ENCODE data around the gene BICDL1. TPM values are rescaled to one million over a fixed set of nuclear protein-coding genes. Genes with fewer than 3 reads are reported as not detected.
A peak's percentile ranks its signal among the peaks of the same experiment; 100 is the strongest.
"Not testable (repeated sequence)": the region's sequence is repeated elsewhere in the genome, so short reads cannot be mapped to it uniquely, and the experiment has no call there.

The BICDL1 gene
- total RNA-seq, 4 donors from 2014 or later: 9.1 to 17.3 (median 12.0) TPM

GRCh38 chr12:120007272-120007671 is 18.2 kb downstream of the BICDL1 start:
- H3K4me3 ChIP-seq: no peak overlapping the region
- DNase-seq: peak in 2 of 3 donors; percentile 61 to 76
- TF ChIP-seq, protein P1, sequence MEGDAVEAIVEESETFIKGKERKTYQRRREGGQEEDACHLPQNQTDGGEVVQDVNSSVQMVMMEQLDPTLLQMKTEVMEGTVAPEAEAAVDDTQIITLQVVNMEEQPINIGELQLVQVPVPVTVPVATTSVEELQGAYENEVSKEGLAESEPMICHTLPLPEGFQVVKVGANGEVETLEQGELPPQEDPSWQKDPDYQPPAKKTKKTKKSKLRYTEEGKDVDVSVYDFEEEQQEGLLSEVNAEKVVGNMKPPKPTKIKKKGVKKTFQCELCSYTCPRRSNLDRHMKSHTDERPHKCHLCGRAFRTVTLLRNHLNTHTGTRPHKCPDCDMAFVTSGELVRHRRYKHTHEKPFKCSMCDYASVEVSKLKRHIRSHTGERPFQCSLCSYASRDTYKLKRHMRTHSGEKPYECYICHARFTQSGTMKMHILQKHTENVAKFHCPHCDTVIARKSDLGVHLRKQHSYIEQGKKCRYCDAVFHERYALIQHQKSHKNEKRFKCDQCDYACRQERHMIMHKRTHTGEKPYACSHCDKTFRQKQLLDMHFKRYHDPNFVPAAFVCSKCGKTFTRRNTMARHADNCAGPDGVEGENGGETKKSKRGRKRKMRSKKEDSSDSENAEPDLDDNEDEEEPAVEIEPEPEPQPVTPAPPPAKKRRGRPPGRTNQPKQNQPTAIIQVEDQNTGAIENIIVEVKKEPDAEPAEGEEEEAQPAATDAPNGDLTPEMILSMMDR (IDR thresholded peaks at IDR 0.05): no peak
- TF ChIP-seq POLR2A (IDR thresholded peaks at IDR 0.05): no peak
- H3K36me3 ChIP-seq: no peaks in the 10 kb centered on the region
- H3K27me3 ChIP-seq: no peaks in the 10 kb centered on the region
- H3K9me3 ChIP-seq: no peaks in the 10 kb centered on the region
- peak overlapping the region in 3 of 4 donors; percentile 26 to 53 (median 37) for H3K27ac ChIP-seq
- no peaks in the 10 kb centered on the region for H3K4me1 ChIP-seq

DNA sequence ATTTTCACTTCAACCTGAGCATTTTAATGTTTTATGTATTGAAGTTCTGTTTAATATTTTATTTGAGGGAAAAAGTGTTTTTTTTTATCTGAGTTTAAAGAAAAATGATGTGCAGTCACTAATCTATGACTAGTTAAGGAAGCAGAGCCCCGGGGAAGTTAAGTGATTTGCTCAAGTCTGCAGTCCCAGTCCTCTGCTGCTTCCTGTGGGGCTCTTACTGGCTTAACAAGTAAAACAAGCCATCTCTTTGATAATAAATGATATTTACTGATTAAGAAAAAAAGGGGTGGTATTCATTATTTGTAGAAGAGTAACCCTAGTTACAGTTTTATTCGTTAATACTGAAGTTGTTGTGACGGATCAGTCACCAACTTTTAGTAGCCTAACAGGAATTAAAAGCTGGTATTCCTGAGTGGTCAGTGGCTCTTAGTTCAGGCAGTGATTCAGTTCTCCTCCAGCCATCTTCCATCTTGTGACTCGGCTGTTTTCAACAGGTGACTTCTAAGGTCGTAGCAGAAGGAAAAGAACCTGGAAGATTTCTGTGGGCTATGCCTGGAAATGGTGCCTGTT is 21.7 kb downstream of the BICDL1 start:
- Histone ChIP-seq H3K36me3 (no peaks in the 10 kb centered on the region), H3K27me3 (no peaks in the 10 kb centered on the region), H3K9me3 (no peaks in the 10 kb centered on the region), H3K27ac (no peak overlapping the region), H3K4me1 (no peaks in the 10 kb centered on the region), H3K4me3 (no peak overlapping the region)
- TF ChIP-seq, protein P1 (IDR thresholded peaks at IDR 0.05): no peak
- no peak for TF ChIP-seq POLR2A (IDR thresholded peaks at IDR 0.05)
- peak in 1 of 3 donors; percentile 45 for DNase-seq

- TF ChIP-seq, protein P1 (IDR thresholded peaks at IDR 0.05): no peak
- TF ChIP-seq POLR2A (IDR thresholded peaks at IDR 0.05): no peak
- Histone ChIP-seq H3K9me3 (no peaks in the 10 kb centered on the region), H3K4me3 (no peak overlapping the region), H3K27me3 (no peaks in the 10 kb centered on the region), H3K27ac (peak overlapping the region in 1 of 4 donors; percentile 62), H3K36me3 (no peaks in the 10 kb centered on the region), H3K4me1 (no peaks in the 10 kb centered on the region)
- DNase-seq: peak in 2 of 3 donors; percentile 27 to 49
These were observed 23.1 kb downstream of the BICDL1 start for GRCh38 chr12:120012067-120012621.

DNA sequence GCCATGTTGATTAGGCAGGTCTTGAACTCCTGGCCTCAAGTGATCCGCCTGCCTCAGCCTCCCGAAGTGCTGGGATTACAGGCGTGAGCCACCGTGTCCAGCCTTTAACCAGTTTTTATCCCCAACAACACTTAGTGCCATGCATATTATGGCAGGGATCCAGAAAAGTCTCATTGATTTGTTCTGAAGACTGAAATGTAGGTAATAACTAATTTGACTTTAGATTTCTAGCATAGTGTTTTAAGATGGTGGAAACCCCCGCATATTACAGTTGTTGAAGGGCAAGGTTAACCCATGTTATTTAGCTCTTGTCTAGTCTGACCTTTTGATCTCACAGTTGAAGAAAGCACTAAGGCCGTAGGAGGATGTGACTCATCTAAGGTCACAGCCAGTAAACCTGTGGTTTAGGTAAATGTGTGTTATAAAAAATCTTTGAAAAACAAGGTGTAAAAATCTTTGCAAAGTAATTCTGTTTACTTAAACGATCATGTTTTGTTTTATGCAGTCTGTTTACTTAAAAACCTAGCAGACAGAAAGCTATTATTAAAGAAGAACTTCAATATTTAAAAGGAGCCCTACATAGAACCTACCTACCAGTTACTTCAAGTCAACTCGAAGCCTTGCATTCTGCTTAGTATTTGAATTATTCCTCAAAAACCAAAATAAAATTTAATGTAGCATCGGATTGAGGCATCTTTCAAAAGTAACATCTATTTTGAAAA is 24.8 kb downstream of the BICDL1 start:
- Histone ChIP-seq H3K27me3 (no peaks in the 10 kb centered on the region), H3K9me3 (no peaks in the 10 kb centered on the region), H3K27ac (peak overlapping the region in 3 of 4 donors; percentile 42 to 64 (median 54)), H3K36me3 (no peaks in the 10 kb centered on the region), H3K4me3 (no peak overlapping the region), H3K4me1 (no peaks in the 10 kb centered on the region)
- DNase-seq: no peak
- TF ChIP-seq POLR2A (IDR thresholded peaks at IDR 0.05): no peak
- TF ChIP-seq, protein P1 (IDR thresholded peaks at IDR 0.05): no peak

GRCh38 chr12:120014381-120014735 is 25.3 kb downstream of the BICDL1 start:
- not testable (repeated sequence) for H3K4me3 ChIP-seq, H3K36me3 ChIP-seq, H3K27me3 ChIP-seq, DNase-seq, H3K4me1 ChIP-seq, H3K9me3 ChIP-seq
- peak overlapping the region in 3 of 4 donors; percentile 42 to 64 (median 54) for H3K27ac ChIP-seq

DNA sequence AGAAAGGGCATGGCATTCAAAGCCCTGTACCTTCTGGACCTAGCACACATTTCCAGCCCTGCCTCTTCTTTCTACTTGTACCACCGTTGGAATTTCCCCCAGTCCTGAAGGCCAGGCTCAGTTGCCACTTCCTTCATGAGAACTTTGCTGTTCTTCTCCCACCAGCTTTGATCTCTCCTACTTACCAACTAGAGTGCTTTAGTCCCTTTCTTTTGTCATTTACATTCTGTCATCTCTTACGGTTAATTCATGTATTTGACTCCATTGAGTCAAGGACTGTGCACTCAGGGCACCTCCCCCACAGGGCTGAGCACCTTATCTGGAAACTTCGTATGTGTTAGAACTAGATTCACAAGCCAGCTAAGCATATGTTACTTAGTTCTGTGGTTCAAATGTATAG is 26.3 kb downstream of the BICDL1 start:
- Histone ChIP-seq H3K9me3 (no peaks in the 10 kb centered on the region), H3K4me1 (no peaks in the 10 kb centered on the region), H3K27me3 (no peaks in the 10 kb centered on the region), H3K36me3 (no peaks in the 10 kb centered on the region), H3K4me3 (no peak overlapping the region), H3K27ac (peak overlapping the region in 3 of 4 donors; percentile 14 to 64 (median 42))
- no peak for TF ChIP-seq POLR2A (IDR thresholded peaks at IDR 0.05)
- TF ChIP-seq, protein P1 (IDR thresholded peaks at IDR 0.05): no peak
- DNase-seq: no peak

DNA sequence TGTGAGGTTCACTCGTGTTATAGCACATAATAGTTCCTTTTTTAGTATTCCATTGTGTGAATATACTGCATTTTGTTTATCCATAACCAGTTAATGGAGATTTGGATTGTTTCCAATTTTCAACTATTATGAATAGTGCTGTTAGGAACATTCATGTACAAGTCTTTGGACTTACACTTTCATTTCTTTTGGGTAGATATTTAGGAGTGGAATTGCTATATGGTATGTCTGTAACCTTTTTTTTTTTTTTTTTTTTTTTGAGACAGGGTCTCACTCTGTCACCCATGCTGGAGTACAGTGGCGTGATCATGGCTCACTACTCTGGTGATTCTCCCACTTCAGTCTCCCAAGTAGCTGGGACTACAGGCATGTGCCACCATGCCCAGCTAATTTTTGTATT is 27.2 kb downstream of the BICDL1 start:
- H3K9me3 ChIP-seq, H3K4me1 ChIP-seq, H3K4me3 ChIP-seq, DNase-seq, H3K36me3 ChIP-seq, H3K27me3 ChIP-seq, H3K27ac ChIP-seq: not testable (repeated sequence)
